ENCODE measurements around the gene TNS3.

- TF ChIP-seq EZH2 (IDR thresholded peaks at IDR 0.05) (no peak), POLR2AphosphoS5 (IDR thresholded peaks at IDR 0.05; ENCODE audit: borderline replicate concordance, low read depth, low read length) (no peak)
Measured at GRCh38 chr7:47605816-47606575, 24.1 kb upstream of the TNS3 start.
